ENCODE measurements around the gene FOXC1. TPM values are rescaled to one million over a fixed set of nuclear protein-coding genes. Genes with fewer than 3 reads are reported as not detected.

Gene FOXC1
- total RNA-seq, 2 donors from 2014 or later: 5.5 to 25.9 TPM

GRCh38 chr6:1596088-1596852 lies 13.4 kb upstream of the FOXC1 start:
- peak; percentile 82 to 87 for ATAC-seq
- DNase-seq: no peak
- intact Hi-C loops (cut with DNase I): loop anchor here (2.0 to 10.0 kb wide), 3 partner anchors 757 to 1159 kb away; partner anchors contain the start of gene MYLK4 (in 1 of the 2)

- DNase-seq (no peak), ATAC-seq (no peak)
- intact Hi-C loops (cut with DNase I): loop anchor here (2.0 to 10.0 kb wide), 3 partner anchors 756 to 1158 kb away; partner anchors contain the start of gene MYLK4 (in 1 of the 2)
Measured at GRCh38 chr6:1597121-1597744, 12.5 kb upstream of the FOXC1 start.

GRCh38 chr6:1597924-1598323 lies 11.8 kb upstream of the FOXC1 start:
- intact Hi-C loops (cut with DNase I): loop anchor here (2.0 to 10.0 kb wide), 3 partner anchors 755 to 1157 kb away; partner anchors contain the start of gene MYLK4 (in 1 of the 2)
- DNase-seq (no peak), ATAC-seq (no peak)

- DNase-seq (no peak), ATAC-seq (no peak)
- intact Hi-C loops (cut with DNase I): loop anchor here (5.0 to 10.0 kb wide), 2 partner anchors 1149 to 1156 kb away; partner anchors contain the start of gene MYLK4 (in 1 of the 2)
Measured at GRCh38 chr6:1598433-1598832, 11.3 kb upstream of the FOXC1 start.

- intact Hi-C loops (cut with DNase I): loop anchor here (5.0 to 10.0 kb wide), 2 partner anchors 1148 to 1156 kb away; partner anchors contain the start of gene MYLK4 (in 1 of the 2)
- DNase-seq (no peak), ATAC-seq (no peak)
Measured at GRCh38 chr6:1598886-1599285, 10.8 kb upstream of the FOXC1 start.

GRCh38 chr6:1599469-1599868 lies 10.2 kb upstream of the FOXC1 start:
- DNase-seq (no peak), ATAC-seq (no peak)
- intact Hi-C loops (cut with DNase I): loop anchor here (5.0 to 10.0 kb wide), 2 partner anchors 1148 to 1155 kb away; partner anchors contain the start of gene MYLK4 (in 1 of the 2)

GRCh38 chr6:1600063-1600763 lies 9.5 kb upstream of the FOXC1 start:
- intact Hi-C loops (cut with DNase I): loop anchor here (5.0 to 10.0 kb wide), 7 partner anchors 502 to 1097 kb away; no protein-coding TSS in a partner anchor
- ATAC-seq: no peak
- DNase-seq: no peak

GRCh38 chr6:1600764-1601157 lies 9.0 kb upstream of the FOXC1 start:
- intact Hi-C loops (cut with DNase I): loop anchor here (5.0 to 10.0 kb wide), 7 partner anchors 502 to 1097 kb away; no protein-coding TSS in a partner anchor
- DNase-seq (no peak), ATAC-seq (no peak)

- no peak for ATAC-seq
- intact Hi-C loops (cut with DNase I): loop anchor here (5.0 to 10.0 kb wide), 7 partner anchors 501 to 1096 kb away; no protein-coding TSS in a partner anchor
- no peak for DNase-seq
Measured at GRCh38 chr6:1601158-1602048, 8.3 kb upstream of the FOXC1 start.

GRCh38 chr6:1602049-1602713 lies 7.5 kb upstream of the FOXC1 start:
- ATAC-seq (no peak), DNase-seq (no peak)
- intact Hi-C loops (cut with DNase I): loop anchor here (5.0 to 10.0 kb wide), 7 partner anchors 500 to 1095 kb away; no protein-coding TSS in a partner anchor

- DNase-seq (no peak), ATAC-seq (no peak)
- intact Hi-C loops (cut with DNase I): loop anchor here (2.0 to 10.0 kb wide), 8 partner anchors 499 to 1094 kb away; no protein-coding TSS in a partner anchor
Measured at GRCh38 chr6:1603708-1604107, 6.0 kb upstream of the FOXC1 start.

GRCh38 chr6:1604158-1605003 lies 5.3 kb upstream of the FOXC1 start:
- peak; percentile 91 to 92 for ATAC-seq
- intact Hi-C loops (cut with DNase I): loop anchor here (2.0 to 10.0 kb wide), 8 partner anchors 498 to 1093 kb away; no protein-coding TSS in a partner anchor
- DNase-seq: peak; percentile 83

- ATAC-seq (peak in 1 of 2 donors; percentile 1), DNase-seq (no peak)
- intact Hi-C loops (cut with DNase I): loop anchor here (2.0 to 10.0 kb wide), 3 partner anchors 840 to 1092 kb away; no protein-coding TSS in a partner anchor
Measured at GRCh38 chr6:1605004-1605892, 4.5 kb upstream of the FOXC1 start.

- intact Hi-C loops (cut with DNase I): loop anchor here (2.0 to 10.0 kb wide), 3 partner anchors 839 to 1091 kb away; no protein-coding TSS in a partner anchor
- no peak for DNase-seq
Measured at GRCh38 chr6:1605893-1606779, 3.6 kb upstream of the FOXC1 start.

More at GRCh38 chr6:1605893-1606779, 3.6 kb upstream of the FOXC1 start:
- no peak for ATAC-seq
